ENCODE data around the gene PLAAT3. TPM values are rescaled to one million over a fixed set of nuclear protein-coding genes. Genes with fewer than 3 reads are reported as not detected.
A peak's percentile ranks its signal among the peaks of the same experiment; 100 is the strongest.

The PLAAT3 gene
- total RNA-seq, 1 donor from 2014 or later: 15.5 TPM

DNA sequence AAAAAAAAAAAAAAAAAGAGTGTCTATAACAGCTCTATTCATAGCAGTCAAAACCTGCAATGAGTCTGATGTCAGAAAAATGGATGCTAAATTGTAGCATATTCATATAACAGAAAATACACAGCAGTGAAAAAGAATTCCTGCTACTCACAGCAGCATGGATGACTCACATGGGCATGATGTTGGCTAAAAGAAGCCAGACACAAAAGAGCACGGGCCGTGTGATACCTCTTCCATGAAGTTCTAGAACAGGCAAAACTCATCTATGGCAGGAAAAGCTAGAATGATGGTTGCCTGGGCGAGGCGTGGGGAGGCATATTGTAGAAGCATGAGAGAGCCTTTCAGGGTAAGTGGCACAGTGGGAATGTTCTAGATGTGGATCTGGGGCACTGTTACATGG, 18.9 kb downstream of the PLAAT3 start:
- H3K4me1 Mint-ChIP-seq (ENCODE audit: low read depth, unreplicated experiment): peaks cover 8% of the 10 kb centered on the region
- Histone ChIP-seq H2AFZ (ENCODE audit: low read depth, low read length) (no peak overlapping the region), H3K36me3 (ENCODE audit: insufficient read depth, low read length) (no peaks in the 10 kb centered on the region), H4K20me1 (ENCODE audit: insufficient read depth, low read length) (no peaks in the 10 kb centered on the region), H3K79me2 (ENCODE audit: insufficient read depth, low read length) (no peaks in the 10 kb centered on the region), H3K9ac (ENCODE audit: low read length) (no peak overlapping the region), H3K27ac (ENCODE audit: low read depth, low read length) (no peak overlapping the region), H3K9me3 (ENCODE audit: insufficient read depth, low read depth, low read length) (no peaks in the 10 kb centered on the region), H3K4me2 (ENCODE audit: low read length) (no peak overlapping the region), H3K27me3 (ENCODE audit: insufficient read depth, low read length) (no peaks in the 10 kb centered on the region), H3K4me1 (ENCODE audit: insufficient read depth, low read length) (no peaks in the 10 kb centered on the region), H3K4me3 (ENCODE audit: insufficient read depth, low read depth, low read length) (no peak overlapping the region)
- H3K4me3 Mint-ChIP-seq (ENCODE audit: unreplicated experiment): no peak overlapping the region
- H3K9me3 Mint-ChIP-seq (ENCODE audit: unreplicated experiment): peaks cover 4% of the 10 kb centered on the region
- no peak overlapping the region for H3K27ac Mint-ChIP-seq (ENCODE audit: unreplicated experiment)
- FAIRE-seq: no peak
- H3K27me3 Mint-ChIP-seq (ENCODE audit: low read depth, unreplicated experiment): no peaks in the 10 kb centered on the region
- TF ChIP-seq, protein P1, sequence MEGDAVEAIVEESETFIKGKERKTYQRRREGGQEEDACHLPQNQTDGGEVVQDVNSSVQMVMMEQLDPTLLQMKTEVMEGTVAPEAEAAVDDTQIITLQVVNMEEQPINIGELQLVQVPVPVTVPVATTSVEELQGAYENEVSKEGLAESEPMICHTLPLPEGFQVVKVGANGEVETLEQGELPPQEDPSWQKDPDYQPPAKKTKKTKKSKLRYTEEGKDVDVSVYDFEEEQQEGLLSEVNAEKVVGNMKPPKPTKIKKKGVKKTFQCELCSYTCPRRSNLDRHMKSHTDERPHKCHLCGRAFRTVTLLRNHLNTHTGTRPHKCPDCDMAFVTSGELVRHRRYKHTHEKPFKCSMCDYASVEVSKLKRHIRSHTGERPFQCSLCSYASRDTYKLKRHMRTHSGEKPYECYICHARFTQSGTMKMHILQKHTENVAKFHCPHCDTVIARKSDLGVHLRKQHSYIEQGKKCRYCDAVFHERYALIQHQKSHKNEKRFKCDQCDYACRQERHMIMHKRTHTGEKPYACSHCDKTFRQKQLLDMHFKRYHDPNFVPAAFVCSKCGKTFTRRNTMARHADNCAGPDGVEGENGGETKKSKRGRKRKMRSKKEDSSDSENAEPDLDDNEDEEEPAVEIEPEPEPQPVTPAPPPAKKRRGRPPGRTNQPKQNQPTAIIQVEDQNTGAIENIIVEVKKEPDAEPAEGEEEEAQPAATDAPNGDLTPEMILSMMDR (IDR thresholded peaks at IDR 0.05; ENCODE audit: insufficient read depth, low read depth, low read length): no peak
- TF ChIP-seq EZH2 (IDR thresholded peaks at IDR 0.05; ENCODE audit: insufficient read depth, low read length): no peak
- peaks cover 10% of the 10 kb centered on the region for H3K36me3 Mint-ChIP-seq (ENCODE audit: low read depth, unreplicated experiment)
- DNase-seq (ENCODE audit: low read depth): no peak

DNA sequence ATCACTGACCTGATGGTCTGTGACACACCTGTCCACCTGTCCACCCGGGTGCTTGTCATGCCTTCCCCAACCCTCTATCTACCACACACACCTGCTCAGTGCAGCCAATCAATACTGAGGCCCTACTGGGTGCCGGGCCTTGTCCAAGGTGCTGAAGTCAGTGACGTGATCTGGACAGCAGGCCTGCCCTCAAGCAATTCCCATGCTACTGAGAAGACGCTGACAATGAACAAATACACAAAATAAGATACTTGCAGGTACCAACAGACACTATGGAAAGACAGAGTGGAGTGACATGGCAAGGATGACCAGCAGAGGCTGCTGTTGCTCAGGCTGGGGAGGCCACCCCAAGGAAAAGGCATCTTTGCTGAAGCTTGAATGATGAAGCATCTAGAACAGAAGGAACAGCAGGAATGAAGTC, 21.2 kb downstream of the PLAAT3 start:
- FAIRE-seq (no peak), DNase-seq (ENCODE audit: low read depth) (no peak)
- Mint-ChIP-seq H3K4me1 (ENCODE audit: low read depth, unreplicated experiment) (peaks cover 3% of the 10 kb centered on the region), H3K9me3 (ENCODE audit: unreplicated experiment) (peaks cover 4% of the 10 kb centered on the region), H3K4me3 (ENCODE audit: unreplicated experiment) (no peak overlapping the region), H3K36me3 (ENCODE audit: low read depth, unreplicated experiment) (peaks cover 8% of the 10 kb centered on the region), H3K27me3 (ENCODE audit: low read depth, unreplicated experiment) (no peaks in the 10 kb centered on the region), H3K27ac (ENCODE audit: unreplicated experiment) (no peak overlapping the region)
- Histone ChIP-seq H3K4me3 (ENCODE audit: insufficient read depth, low read depth, low read length) (no peak overlapping the region), H4K20me1 (ENCODE audit: insufficient read depth, low read length) (no peaks in the 10 kb centered on the region), H3K4me1 (ENCODE audit: insufficient read depth, low read length) (no peaks in the 10 kb centered on the region), H3K9ac (ENCODE audit: low read length) (no peak overlapping the region), H2AFZ (ENCODE audit: low read depth, low read length) (no peak overlapping the region), H3K27me3 (ENCODE audit: insufficient read depth, low read length) (no peaks in the 10 kb centered on the region), H3K9me3 (ENCODE audit: insufficient read depth, low read depth, low read length) (no peaks in the 10 kb centered on the region), H3K79me2 (ENCODE audit: insufficient read depth, low read length) (no peaks in the 10 kb centered on the region), H3K27ac (ENCODE audit: low read depth, low read length) (no peak overlapping the region), H3K4me2 (ENCODE audit: low read length) (no peak overlapping the region), H3K36me3 (ENCODE audit: insufficient read depth, low read length) (no peaks in the 10 kb centered on the region)
- TF ChIP-seq, protein P1 (IDR thresholded peaks at IDR 0.05; ENCODE audit: insufficient read depth, low read depth, low read length): peak; percentile 72
- no peak for TF ChIP-seq EZH2 (IDR thresholded peaks at IDR 0.05; ENCODE audit: insufficient read depth, low read length)

- TF ChIP-seq, protein P1 (IDR thresholded peaks at IDR 0.05; ENCODE audit: insufficient read depth, low read depth, low read length): no peak
- no peak for TF ChIP-seq EZH2 (IDR thresholded peaks at IDR 0.05; ENCODE audit: insufficient read depth, low read length)
- no peak for DNase-seq (ENCODE audit: low read depth)
- Histone ChIP-seq H2AFZ (ENCODE audit: low read depth, low read length) (no peak overlapping the region), H3K36me3 (ENCODE audit: insufficient read depth, low read length) (no peaks in the 10 kb centered on the region), H3K4me3 (ENCODE audit: insufficient read depth, low read depth, low read length) (no peak overlapping the region), H3K9ac (ENCODE audit: low read length) (no peak overlapping the region), H3K9me3 (ENCODE audit: insufficient read depth, low read depth, low read length) (no peaks in the 10 kb centered on the region), H3K27me3 (ENCODE audit: insufficient read depth, low read length) (no peaks in the 10 kb centered on the region), H3K79me2 (ENCODE audit: insufficient read depth, low read length) (no peaks in the 10 kb centered on the region), H3K4me1 (ENCODE audit: insufficient read depth, low read length) (no peaks in the 10 kb centered on the region), H4K20me1 (ENCODE audit: insufficient read depth, low read length) (no peaks in the 10 kb centered on the region), H3K27ac (ENCODE audit: low read depth, low read length) (no peak overlapping the region), H3K4me2 (ENCODE audit: low read length) (no peak overlapping the region)
- Mint-ChIP-seq H3K9me3 (ENCODE audit: unreplicated experiment) (no peaks in the 10 kb centered on the region), H3K27me3 (ENCODE audit: low read depth, unreplicated experiment) (no peaks in the 10 kb centered on the region), H3K4me1 (ENCODE audit: low read depth, unreplicated experiment) (no peaks in the 10 kb centered on the region), H3K36me3 (ENCODE audit: low read depth, unreplicated experiment) (peaks cover 5% of the 10 kb centered on the region), H3K4me3 (ENCODE audit: unreplicated experiment) (no peak overlapping the region), H3K27ac (ENCODE audit: unreplicated experiment) (no peak overlapping the region)
- FAIRE-seq: no peak
Measured at GRCh38 chr11:63590024-63590788, 24.0 kb downstream of the PLAAT3 start.
